DND-41 (cell line): ENCODE measurements around the gene ADAMTS12.
"Not testable (repeated sequence)": the region's sequence is repeated elsewhere in the genome, so short reads cannot be mapped to it uniquely, and the experiment has no call there.

Experiments
- ATAC-seq: fragments of 200-7000 bp; cut with Tn5 transposase; 3 replicates; pipeline ENCODE4 v1.9.1; 2021; ENCODE audit warnings: low read depth; ENCODE audit not compliant: insufficient read depth
- DNase-seq: peaks from one replicate; pipeline ENCODE4 v3.0.0-alpha.2; 2020
- H2AFZ ChIP-seq: 2 replicates; pipeline ENCODE4 v1.6.0; 2012; ENCODE audit warnings: low read depth, low read length
- H3K27ac ChIP-seq: 2 replicates; pipeline ENCODE4 v1.5.1; 2012; ENCODE audit warnings: low read length, inconsistent platforms
- H3K27me3 ChIP-seq: fragments of 200-600 bp; sonication (generic); 2 replicates; pipeline ENCODE4 v1.6.0; 2012; ENCODE audit warnings: low read length, mild to moderate bottlenecking, inconsistent platforms; ENCODE audit not compliant: insufficient read depth, poor library complexity
- H3K36me3 ChIP-seq: 2 replicates; pipeline ENCODE4 v1.5.1; 2012; ENCODE audit warnings: low read length, inconsistent platforms; ENCODE audit not compliant: insufficient read depth
- H3K4me1 ChIP-seq: 2 replicates; pipeline ENCODE4 v1.5.1; 2012; ENCODE audit warnings: mild to moderate bottlenecking, low read length; ENCODE audit not compliant: insufficient read depth
- H3K4me2 ChIP-seq: 2 replicates; pipeline ENCODE4 v1.6.0; 2012; ENCODE audit warnings: mild to moderate bottlenecking, moderate library complexity, low read length, inconsistent platforms; ENCODE audit not compliant: insufficient read depth
- H3K4me3 ChIP-seq, 2 experiments: fragments of 200-600 bp in 1 of 2; shearing (Covaris generic) in 1 of 2; 2 replicates each; pipeline ENCODE4 v1.5.1; 2012 to 2016; ENCODE audit warnings: inconsistent platforms in 2 of 2, low read length in 2 of 2, mild to moderate bottlenecking in 2 of 2, low read depth in 1 of 2, moderate library complexity in 1 of 2
- H3K79me2 ChIP-seq: 2 replicates; pipeline ENCODE4 v1.6.0; 2012; ENCODE audit warnings: low read length, inconsistent platforms; ENCODE audit not compliant: insufficient read depth
- H3K9ac ChIP-seq: 2 replicates; pipeline ENCODE4 v1.6.0; 2012; ENCODE audit warnings: low read depth, mild to moderate bottlenecking, inconsistent platforms, low read length, moderate library complexity
- H3K9me3 ChIP-seq: 2 replicates; pipeline ENCODE4 v1.5.1; 2012; ENCODE audit warnings: low read length, moderate library complexity, mild to moderate bottlenecking, inconsistent platforms; ENCODE audit not compliant: insufficient read depth, severe bottlenecking
- H4K20me1 ChIP-seq: 2 replicates; pipeline ENCODE4 v1.6.0; 2012; ENCODE audit warnings: low read length; ENCODE audit not compliant: insufficient read depth
- EZH2 ChIP-seq: IDR thresholded peaks from 3 replicates; pipeline ENCODE4 v1.6.1; 2012; ENCODE audit warnings: borderline replicate concordance, low read depth, mild to moderate bottlenecking, moderate library complexity, low read length, inconsistent platforms; ENCODE audit not compliant: severe bottlenecking
- TF ChIP-seq, protein P1 (sequence below): IDR thresholded peaks from 2 replicates; pipeline ENCODE4 v1.5.1; 2012; ENCODE audit warnings: borderline replicate concordance, low read length, moderate library complexity, mild to moderate bottlenecking; ENCODE audit not compliant: poor library complexity, severe bottlenecking; ENCODE audit errors: extremely low read depth

ADAMTS12 gene

DNA sequence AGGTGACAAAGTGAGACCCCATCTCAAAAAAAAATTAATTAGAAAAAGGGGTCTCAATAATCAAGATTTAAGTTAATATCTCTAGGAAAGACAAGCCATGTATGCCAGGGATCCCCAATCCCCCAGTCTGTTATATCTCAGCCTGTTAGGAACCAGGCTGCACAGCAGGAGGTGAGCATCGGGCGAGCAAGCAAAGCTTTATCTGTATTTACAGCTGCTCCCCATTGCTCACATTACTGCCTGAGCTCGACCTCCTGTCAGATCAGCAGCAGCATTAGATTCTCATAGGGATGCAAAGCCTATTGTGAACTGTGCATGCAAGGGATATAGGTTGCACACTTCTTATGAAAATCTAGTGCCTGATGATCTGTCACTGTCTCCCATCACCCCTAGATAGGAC lies 334.2 kb downstream of the ADAMTS12 start:
- no peaks in the 10 kb centered on the region for H3K27me3 ChIP-seq
- H4K20me1 ChIP-seq: no peaks in the 10 kb centered on the region
- no peak overlapping the region for H3K4me2 ChIP-seq
- H3K9me3 ChIP-seq: no peaks in the 10 kb centered on the region
- no peak overlapping the region for H3K4me3 ChIP-seq
- DNase-seq (no peak), ATAC-seq (no peak)
- no peak overlapping the region for H3K27ac ChIP-seq
- H3K36me3 ChIP-seq: no peaks in the 10 kb centered on the region
- no peak for TF ChIP-seq EZH2
- TF ChIP-seq, protein P1, sequence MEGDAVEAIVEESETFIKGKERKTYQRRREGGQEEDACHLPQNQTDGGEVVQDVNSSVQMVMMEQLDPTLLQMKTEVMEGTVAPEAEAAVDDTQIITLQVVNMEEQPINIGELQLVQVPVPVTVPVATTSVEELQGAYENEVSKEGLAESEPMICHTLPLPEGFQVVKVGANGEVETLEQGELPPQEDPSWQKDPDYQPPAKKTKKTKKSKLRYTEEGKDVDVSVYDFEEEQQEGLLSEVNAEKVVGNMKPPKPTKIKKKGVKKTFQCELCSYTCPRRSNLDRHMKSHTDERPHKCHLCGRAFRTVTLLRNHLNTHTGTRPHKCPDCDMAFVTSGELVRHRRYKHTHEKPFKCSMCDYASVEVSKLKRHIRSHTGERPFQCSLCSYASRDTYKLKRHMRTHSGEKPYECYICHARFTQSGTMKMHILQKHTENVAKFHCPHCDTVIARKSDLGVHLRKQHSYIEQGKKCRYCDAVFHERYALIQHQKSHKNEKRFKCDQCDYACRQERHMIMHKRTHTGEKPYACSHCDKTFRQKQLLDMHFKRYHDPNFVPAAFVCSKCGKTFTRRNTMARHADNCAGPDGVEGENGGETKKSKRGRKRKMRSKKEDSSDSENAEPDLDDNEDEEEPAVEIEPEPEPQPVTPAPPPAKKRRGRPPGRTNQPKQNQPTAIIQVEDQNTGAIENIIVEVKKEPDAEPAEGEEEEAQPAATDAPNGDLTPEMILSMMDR: no peak
- H2AFZ ChIP-seq: no peak overlapping the region
- no peaks in the 10 kb centered on the region for H3K4me1 ChIP-seq
- H3K9ac ChIP-seq: no peak overlapping the region
- no peaks in the 10 kb centered on the region for H3K79me2 ChIP-seq

DNA sequence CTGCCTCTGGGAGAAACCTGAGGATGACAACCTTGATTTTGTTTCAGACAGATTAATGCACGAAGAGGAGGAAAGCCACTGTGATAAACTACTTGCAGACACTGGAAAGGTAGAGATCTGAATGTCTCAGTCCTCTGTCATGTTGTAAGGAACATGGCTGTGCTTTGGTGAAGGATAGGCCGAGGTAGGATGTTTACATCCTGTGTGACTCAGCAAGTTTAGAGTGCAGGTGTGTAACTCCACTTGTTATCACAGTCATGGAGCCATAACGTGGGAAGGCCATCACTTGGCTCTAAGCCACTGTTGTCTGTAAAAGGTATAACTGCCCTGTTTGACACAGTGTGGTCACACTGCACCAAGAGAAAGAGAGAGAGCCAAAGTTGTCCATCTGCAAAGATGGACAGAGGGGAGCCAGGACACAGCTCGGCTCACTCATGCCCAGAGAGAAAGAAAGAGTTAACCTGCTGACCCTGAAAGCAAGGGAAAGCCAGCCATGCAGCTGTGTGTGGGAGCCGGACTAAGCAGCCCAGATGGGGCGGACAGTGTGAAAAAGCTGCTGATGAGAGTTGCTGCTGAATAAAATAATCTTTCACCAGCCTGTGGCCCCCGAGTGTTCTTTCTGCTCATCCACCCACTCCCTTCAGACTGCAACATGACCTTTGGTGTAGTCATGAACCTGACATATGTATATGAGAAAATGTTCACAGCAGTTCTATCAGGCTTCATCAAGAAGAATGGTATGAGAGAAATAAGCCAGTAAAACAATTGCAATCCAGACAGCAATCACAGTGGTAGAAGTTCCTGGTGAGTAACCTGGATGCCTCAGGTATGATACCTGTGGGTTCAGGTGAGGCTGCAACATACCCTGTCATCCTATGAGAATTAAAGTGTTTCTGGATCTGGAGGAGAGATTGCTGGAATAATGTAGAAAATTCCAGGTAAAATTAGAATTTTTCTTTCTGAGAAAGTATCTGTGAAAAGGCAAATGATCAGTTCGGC lies 335.2 kb downstream of the ADAMTS12 start:
- H3K4me2 ChIP-seq: no peak overlapping the region
- TF ChIP-seq, protein P1: no peak
- TF ChIP-seq EZH2: no peak
- DNase-seq: no peak

DNA sequence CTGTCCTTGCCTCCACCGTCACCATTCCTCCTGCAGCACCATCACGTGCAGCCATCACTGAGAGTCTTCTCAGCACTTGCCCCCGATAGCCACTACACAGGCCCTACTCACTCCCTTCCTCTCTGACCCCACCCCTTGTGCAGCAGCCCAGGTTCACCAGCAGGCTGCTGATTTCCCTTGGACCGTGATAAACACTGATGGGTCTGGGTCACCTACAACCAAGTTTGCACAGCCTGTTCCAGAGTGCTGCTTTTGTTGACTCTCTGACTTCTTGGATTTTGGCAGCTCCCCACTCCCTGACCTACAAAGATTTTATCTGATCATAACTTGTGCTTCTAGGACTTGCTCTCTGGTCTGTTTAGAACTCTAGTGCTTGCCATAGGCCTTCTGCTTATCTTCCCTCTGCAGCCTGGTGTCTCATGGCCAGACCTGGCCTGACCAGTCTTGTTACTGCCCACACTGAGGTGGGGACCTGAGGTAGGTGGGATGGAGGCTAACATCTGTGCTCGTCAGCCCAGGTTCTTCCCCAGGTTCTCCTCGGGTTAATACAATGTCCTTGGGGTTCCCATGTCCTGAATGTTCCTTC lies 341.7 kb downstream of the ADAMTS12 start:
- H4K20me1 ChIP-seq: no peaks in the 10 kb centered on the region
- H3K4me3 ChIP-seq: no peak overlapping the region
- H3K9ac ChIP-seq: no peak overlapping the region
- no peak overlapping the region for H3K4me2 ChIP-seq
- H2AFZ ChIP-seq: no peak overlapping the region
- H3K9me3 ChIP-seq: no peaks in the 10 kb centered on the region
- no peaks in the 10 kb centered on the region for H3K36me3 ChIP-seq
- no peak for ATAC-seq
- TF ChIP-seq, protein P1: no peak
- no peak for TF ChIP-seq EZH2
- no peak for DNase-seq
- no peak overlapping the region for H3K27ac ChIP-seq
- H3K4me1 ChIP-seq: no peaks in the 10 kb centered on the region
- H3K27me3 ChIP-seq: no peaks in the 10 kb centered on the region
- no peaks in the 10 kb centered on the region for H3K79me2 ChIP-seq

More for the DNA sequence above, 335.2 kb downstream of the ADAMTS12 start:
- H3K9me3 ChIP-seq: no peaks in the 10 kb centered on the region
- no peak overlapping the region for H3K4me3 ChIP-seq
- no peak overlapping the region for H3K27ac ChIP-seq
- no peaks in the 10 kb centered on the region for H4K20me1 ChIP-seq
- H2AFZ ChIP-seq: no peak overlapping the region
- H3K4me1 ChIP-seq: no peaks in the 10 kb centered on the region
- H3K27me3 ChIP-seq: no peaks in the 10 kb centered on the region
- no peak overlapping the region for H3K9ac ChIP-seq
- H3K36me3 ChIP-seq: no peaks in the 10 kb centered on the region
- no peaks in the 10 kb centered on the region for H3K79me2 ChIP-seq
- no peak for ATAC-seq

DNA sequence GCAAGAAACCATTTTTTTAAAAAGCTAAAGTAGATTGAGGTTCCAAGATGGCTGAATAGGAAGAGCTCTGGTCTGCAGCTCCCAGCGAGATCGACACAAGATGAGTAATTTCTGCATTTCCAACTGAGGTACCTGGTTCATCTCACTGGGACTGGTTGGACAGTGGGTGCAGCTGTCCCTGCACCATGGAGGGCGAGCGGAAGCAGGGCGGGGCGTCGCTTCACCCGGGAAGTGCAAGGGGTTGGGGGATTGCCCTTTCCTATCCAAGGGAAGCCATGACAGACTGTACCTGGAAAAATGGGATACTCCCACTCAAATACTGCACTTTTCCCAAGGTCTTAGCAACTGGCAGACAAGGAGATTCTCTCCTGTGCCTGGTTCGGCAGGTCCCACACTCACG lies 352.0 kb downstream of the ADAMTS12 start:
- not testable (repeated sequence) for H3K27me3 ChIP-seq, H3K36me3 ChIP-seq, H3K27ac ChIP-seq, ATAC-seq, DNase-seq, H3K79me2 ChIP-seq, H3K4me2 ChIP-seq, H2AFZ ChIP-seq, H3K9ac ChIP-seq, H3K4me3 ChIP-seq, H4K20me1 ChIP-seq, H3K9me3 ChIP-seq, H3K4me1 ChIP-seq
